Activated CD4-positive, alpha-beta T cell treated with anti-CD3 and anti-CD28 coated beads, Interleukin-2, Interleukin-6, amounts not matched to agents 100 ng/mL and 50 ng/mL, durations not matched to agents 16 hours and 8 hours (primary cell): Measurements from ENCODE around the gene COL1A1.

Source experiments
- DNase-seq: peaks from one replicate; pipeline ENCODE4 v3.0.0-alpha.2; 2020

COL1A1 gene

GRCh38 chr17:50201276-50201854, at the start of gene COL1A1:
Gene COL1A1 (minus strand): TSS chr17:50201631. CDS start chr17:50201513, 118 bp downstream.
- DNase-seq = no peak

GRCh38 chr17:50248255-50248654, 46.8 kb upstream of the COL1A1 start:
- DNase-seq = no peak

GRCh38 chr17:50244771-50245170, 43.3 kb upstream of the COL1A1 start:
- DNase-seq = no peak

GRCh38 chr17:50241431-50241830, 40.0 kb upstream of the COL1A1 start:
- no peak for DNase-seq

GRCh38 chr17:50240851-50241250, 39.4 kb upstream of the COL1A1 start:
- no peak for DNase-seq

GRCh38 chr17:50239937-50240336, 38.5 kb upstream of the COL1A1 start:
- DNase-seq = no peak

GRCh38 chr17:50238601-50239280, 37.3 kb upstream of the COL1A1 start:
- DNase-seq = no peak

GRCh38 chr17:50237901-50238300, 36.5 kb upstream of the COL1A1 start:
- no peak for DNase-seq

GRCh38 chr17:50234581-50234980, 33.1 kb upstream of the COL1A1 start:
- DNase-seq = no peak

- no peak for DNase-seq
Observed at GRCh38 chr17:50225701-50226240, 24.3 kb upstream of the COL1A1 start.

- no peak for DNase-seq
Observed at GRCh38 chr17:50222922-50223321, 21.5 kb upstream of the COL1A1 start.

GRCh38 chr17:50221864-50222545, 20.6 kb upstream of the COL1A1 start:
- DNase-seq = no peak

- DNase-seq = no peak
Observed at GRCh38 chr17:50221266-50221863, 19.9 kb upstream of the COL1A1 start.

GRCh38 chr17:50220811-50221210, 19.4 kb upstream of the COL1A1 start:
- no peak for DNase-seq

- DNase-seq = no peak
Observed at GRCh38 chr17:50219939-50220465, 18.6 kb upstream of the COL1A1 start.

- no peak for DNase-seq
Observed at GRCh38 chr17:50219342-50219741, 17.9 kb upstream of the COL1A1 start.

GRCh38 chr17:50218771-50219315, 17.4 kb upstream of the COL1A1 start:
- DNase-seq = no peak

- no peak for DNase-seq
Observed at GRCh38 chr17:50218071-50218759, 16.8 kb upstream of the COL1A1 start.

GRCh38 chr17:50217591-50217990, 16.2 kb upstream of the COL1A1 start:
- no peak for DNase-seq

GRCh38 chr17:50214976-50215760, 13.7 kb upstream of the COL1A1 start:
- DNase-seq = no peak
